Right ventricle myocardium superior (tissue), 1 donor: Measurements from ENCODE around the gene OR10V1. TPM values are rescaled to one million over a fixed set of nuclear protein-coding genes. Genes with fewer than 3 reads are reported as not detected.
"Not testable (repeated sequence)": the region's sequence is repeated elsewhere in the genome, so short reads cannot be mapped to it uniquely, and the experiment has no call there.

ENCODE experiments used
- ATAC-seq: fragments of 200-7000 bp; cut with Tn5 transposase; one replicate; pipeline ENCODE4 v1.9.1; 2020; ENCODE audit warnings: mild to moderate bottlenecking; ENCODE audit not compliant: poor library complexity
- DNase-seq: peaks from one replicate; pipeline ENCODE4 v3.0.0-alpha.2; 2020
- intact Hi-C: fragments of 100-400 bp; cut with DNase I; formaldehyde crosslinking; loops from one replicate; pipeline ENCODE4 v1.11.2; 2022
- total RNA-seq: library from RNA; stranded (reverse); fragmentation: NEBNext Ultra II Directional; extraction: Animal tissue kit (Norgen Biotek cat#: 25700); gene quantifications from one replicate; pipeline ENCODE4 v1.2.1, GENCODE V29; 2021
- donor health status: DM: no; HTN: yes; CAD: no; lungs with severe emphysema.

The OR10V1 gene
- total RNA-seq, 1 donor from 2014 or later, result not detected

DNA sequence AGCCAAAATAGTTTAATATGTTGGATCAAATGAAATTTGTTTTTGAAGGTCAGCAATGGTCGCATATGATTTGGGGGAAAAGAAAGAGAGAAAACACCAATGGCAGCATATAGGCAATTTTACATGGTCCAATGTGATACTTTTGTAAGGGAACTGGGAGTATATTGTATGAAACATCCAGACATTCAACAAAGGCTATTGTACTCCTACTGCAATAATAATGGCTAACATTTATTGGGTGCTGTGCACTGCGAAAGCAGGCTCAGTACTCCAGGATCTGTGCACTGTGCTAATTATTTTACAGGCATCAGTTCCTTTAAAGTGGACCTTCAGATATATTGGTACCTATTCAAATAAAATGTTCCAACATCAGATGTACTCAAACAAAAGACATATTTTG lies 5.9 kb upstream of the OR10V1 start:
- DNase-seq, result no peak
- intact Hi-C loops, result no loop called here
- no peak for ATAC-seq

GRCh38 chr11:59716051-59716450 lies 2.4 kb upstream of the OR10V1 start:
- ATAC-seq (no peak), DNase-seq (no peak)
- intact Hi-C loops, result no loop called here

DNA sequence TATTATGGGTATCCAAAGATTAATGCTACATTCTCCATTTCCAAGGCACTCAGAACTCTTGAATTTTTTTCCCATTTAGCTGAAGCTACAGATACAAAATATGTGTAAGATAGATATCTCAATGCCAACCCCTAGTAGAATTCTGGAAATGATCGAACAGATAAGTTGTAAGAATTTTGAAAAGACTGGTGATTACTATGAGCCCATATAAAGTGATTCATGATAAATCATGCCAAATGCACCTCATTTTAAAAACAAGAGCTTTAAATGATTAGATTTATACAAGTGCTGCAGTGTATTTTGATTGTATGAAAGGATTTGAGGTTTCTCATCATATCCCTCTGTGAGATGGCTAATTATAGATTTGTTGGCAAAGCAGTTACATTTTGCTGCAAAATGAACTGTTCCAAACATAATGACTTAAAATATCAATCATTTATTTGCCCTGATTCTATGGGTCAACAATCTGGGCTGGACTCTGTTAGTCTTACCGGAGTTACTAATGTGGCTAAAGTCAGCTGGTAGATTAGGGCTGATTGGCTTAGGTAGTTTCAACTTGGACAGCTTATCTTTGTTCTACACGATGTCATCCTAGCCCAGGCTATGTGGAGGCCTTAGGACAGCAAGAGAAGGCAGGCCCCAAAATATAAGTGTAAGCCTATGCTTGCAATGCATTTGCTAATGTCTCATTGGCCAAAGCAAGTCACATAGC lies 3.4 kb downstream of the OR10V1 start:
- no peak for DNase-seq
- intact Hi-C loops, result no loop called here
- no peak for ATAC-seq

GRCh38 chr11:59708537-59708936 lies 5.1 kb downstream of the OR10V1 start:
- ATAC-seq, result no peak
- no peak for DNase-seq
- intact Hi-C loops, result no loop called here

DNA sequence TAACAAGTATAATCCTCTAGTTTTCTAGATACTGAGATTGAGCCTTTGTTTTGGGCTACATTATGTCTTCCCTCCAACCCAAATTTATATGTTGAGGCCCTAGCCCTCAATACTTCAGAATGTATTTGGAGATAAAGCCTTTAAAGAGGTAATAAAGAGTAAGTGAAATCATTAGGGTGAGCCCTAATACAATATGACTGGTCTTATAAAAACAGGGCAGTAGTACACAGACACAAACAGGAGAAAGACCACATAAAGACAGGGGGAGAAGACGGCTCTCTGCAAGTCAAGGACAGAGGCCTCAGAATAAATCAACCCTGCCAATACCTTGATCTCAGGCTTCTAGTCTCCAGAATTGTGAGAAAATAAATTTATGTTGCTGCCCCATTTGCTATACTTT lies 6.3 kb downstream of the OR10V1 start:
- intact Hi-C loops, result no loop called here
- no peak for DNase-seq
- ATAC-seq, result no peak

- ATAC-seq (no peak), DNase-seq (no peak)
- intact Hi-C loops, result no loop called here
These were observed 6.9 kb downstream of the OR10V1 start for GRCh38 chr11:59706518-59707285.

DNA sequence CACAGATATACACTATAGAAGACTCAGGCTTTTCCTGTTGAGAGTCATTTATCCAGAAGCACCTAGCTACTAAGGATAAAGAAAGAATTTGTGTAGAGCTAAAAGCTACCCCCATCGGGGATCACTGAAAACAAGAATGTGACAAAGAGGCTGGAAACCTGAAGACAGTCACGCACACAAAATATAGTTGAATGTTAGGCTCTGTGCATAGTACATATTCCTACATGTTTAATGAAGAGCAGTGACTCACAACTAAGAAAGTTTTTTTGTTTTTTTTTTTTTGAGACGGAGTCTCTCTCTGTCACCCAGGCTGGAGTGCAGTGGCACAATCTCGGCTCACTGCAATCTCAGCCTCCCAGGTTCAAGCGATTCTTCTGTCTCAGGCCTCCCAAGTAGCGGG lies 8.4 kb downstream of the OR10V1 start:
- DNase-seq (no peak), ATAC-seq (no peak)
- intact Hi-C loops, result no loop called here

- ATAC-seq, intact Hi-C loops, DNase-seq: not testable (repeated sequence)
These were observed 10.1 kb downstream of the OR10V1 start for GRCh38 chr11:59703515-59703914.

DNA sequence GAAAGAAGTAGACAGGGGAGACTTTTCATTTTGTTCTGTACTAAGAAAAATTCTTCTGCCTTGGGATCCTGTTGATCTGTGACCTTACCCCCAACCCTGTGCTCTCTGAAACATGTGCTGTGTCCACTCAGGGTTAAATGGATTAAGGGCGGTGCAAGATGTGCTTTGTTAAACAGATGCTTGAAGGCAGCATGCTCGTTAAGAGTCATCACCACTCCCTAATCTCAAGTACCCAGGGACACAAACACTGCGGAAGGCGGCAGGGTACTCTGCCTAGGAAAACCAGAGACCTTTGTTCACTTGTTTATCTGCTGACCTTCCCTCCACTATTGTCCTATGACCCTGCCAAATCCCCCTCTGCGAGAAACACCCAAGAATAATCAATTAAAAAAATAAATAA lies 13.5 kb downstream of the OR10V1 start:
- not testable (repeated sequence) for ATAC-seq, DNase-seq

DNA sequence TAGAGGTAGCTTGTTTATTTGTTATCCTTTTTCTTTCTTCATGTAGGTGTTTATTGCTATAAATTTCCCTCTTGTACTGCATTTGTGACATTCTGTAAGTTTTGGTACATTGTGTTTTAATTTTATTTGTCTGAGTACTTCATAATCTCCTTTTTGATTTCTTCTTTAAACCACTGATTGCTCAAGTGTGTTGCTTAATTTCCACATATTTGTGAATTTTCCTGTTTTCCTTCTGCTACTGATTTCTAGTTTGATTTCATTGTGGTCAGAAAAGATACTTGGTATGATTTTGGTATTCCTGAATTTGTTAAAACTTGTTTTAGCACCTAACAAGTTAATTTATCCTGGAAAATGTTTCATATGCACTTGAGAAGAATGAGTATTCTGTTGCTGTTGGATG lies 15.1 kb downstream of the OR10V1 start:
- ATAC-seq (no peak), DNase-seq (no peak)
- intact Hi-C loops, result no loop called here

More for the DNA sequence above, 13.5 kb downstream of the OR10V1 start:
- intact Hi-C loops, result not testable (repeated sequence)

DNA sequence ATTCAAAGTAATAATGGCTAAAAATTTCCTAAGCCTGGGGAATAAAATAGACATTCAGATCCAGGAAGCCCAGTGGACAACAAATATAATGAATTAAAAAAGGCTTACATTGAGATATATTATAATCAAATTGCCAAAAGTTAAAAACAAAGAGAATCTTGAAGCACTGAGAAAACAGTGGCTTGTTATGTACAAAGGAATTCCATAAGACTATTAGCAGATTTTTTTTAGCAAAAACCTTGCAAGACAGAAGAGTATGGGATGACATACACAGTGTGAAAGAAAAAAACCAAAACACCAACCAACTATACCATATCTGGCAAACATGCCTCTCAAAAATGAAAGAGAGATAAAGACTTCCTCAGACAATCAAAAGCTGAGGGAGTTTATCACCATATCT lies 20.7 kb downstream of the OR10V1 start:
- intact Hi-C loops, result no loop called here
- ATAC-seq (no peak), DNase-seq (no peak)

DNA sequence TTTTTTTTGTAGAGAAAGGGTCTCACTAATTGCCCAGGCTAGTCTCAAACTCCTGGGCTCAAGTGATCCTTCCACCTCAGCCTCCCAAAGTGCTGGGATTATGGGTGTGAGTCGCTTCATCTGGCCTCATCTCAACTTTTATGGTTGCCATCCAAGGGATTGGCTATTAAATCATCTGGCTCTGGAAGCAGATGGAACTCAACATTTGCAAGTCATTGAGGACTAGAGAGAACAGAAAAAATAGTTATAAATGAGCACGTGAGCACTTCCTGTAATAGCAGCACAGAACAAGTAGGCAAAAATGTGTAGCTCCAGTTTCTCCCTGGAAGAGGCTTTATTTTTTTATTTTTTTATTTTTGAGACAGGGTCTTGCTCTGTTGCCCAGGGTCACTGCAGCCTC lies 22.5 kb downstream of the OR10V1 start:
- ATAC-seq, result no peak
- intact Hi-C loops, result no loop called here
- DNase-seq, result no peak

GRCh38 chr11:59689015-59689414 lies 24.6 kb downstream of the OR10V1 start:
- no peak for DNase-seq
- intact Hi-C loops, result no loop called here
- ATAC-seq, result no peak

GRCh38 chr11:59681260-59681725 lies 32.4 kb downstream of the OR10V1 start:
- ATAC-seq, DNase-seq: not testable (repeated sequence)
- intact Hi-C loops, result loop anchor here (2.0 kb wide), 1 partner anchor 144 kb away; no protein-coding TSS in a partner anchor

- intact Hi-C loops, result loop anchor here (2.0 kb wide), 1 partner anchor 144 kb away; no protein-coding TSS in a partner anchor
- ATAC-seq (peak; percentile 91), DNase-seq (peak; percentile 61)
These were observed 33.1 kb downstream of the OR10V1 start for GRCh38 chr11:59680287-59681154.

DNA sequence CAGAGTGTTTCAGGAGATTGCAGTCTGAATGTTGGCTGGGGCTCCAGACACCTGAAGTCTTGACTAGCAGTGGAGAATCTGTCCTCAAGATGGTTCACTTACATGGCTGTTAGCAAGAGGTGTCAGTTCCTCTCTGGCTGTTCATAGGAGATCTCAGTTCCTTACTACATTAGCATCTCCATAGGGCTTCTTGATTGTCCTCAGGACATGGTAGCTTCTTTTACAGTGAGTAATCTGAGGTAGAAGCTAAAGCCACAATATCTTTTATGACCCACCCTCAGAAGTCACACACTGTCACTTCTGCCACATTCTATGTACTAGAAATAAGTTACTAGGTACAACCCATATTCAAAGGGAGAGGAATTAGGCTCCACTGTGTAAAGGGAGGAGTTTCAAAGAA lies 34.3 kb downstream of the OR10V1 start:
- ATAC-seq (no peak), DNase-seq (no peak)
- intact Hi-C loops, result loop anchor here (10.0 kb wide), 1 partner anchor 125 kb away; no protein-coding TSS in a partner anchor

GRCh38 chr11:59678813-59679165 lies 34.9 kb downstream of the OR10V1 start:
- intact Hi-C loops, result loop anchor here (10.0 kb wide), 1 partner anchor 126 kb away; no protein-coding TSS in a partner anchor
- ATAC-seq (no peak), DNase-seq (no peak)

DNA sequence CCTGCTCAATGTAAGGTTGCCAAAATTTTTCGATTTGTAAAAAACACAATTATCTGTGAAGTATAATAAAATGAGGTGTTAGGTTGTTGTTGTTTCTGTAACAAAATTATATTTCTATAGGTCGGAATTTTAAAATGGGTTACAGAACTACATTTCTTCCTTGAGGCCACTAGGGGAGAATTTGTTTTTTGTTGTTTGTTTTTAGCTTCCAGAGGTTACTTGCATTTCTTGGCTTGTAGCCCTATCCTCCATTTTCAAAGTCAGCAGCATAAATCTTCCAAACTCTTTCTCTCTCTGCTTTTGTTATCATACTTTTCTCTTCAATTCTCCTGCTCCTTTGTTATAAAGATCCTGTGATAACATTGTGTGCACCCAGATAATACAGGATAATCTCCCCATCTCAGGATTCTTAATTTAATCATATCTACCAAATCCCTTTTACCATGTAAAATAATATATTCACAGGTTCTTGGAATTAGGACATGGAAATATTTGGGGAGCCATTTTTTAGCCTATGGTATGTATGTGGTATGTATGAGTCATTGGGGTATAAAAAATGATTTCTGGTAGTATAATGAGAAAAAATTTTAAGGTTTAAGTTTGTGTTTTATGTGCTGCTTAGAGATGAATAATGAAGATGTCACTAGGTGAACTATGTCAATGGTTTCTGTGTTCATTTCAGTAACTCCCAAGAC lies 35.4 kb downstream of the OR10V1 start:
- DNase-seq (no peak), ATAC-seq (no peak)
- intact Hi-C loops, result loop anchor here (10.0 kb wide), 1 partner anchor 127 kb away; no protein-coding TSS in a partner anchor
